ENCODE results near the gene MGAT1.

The MGAT1 gene

GRCh38 chr5:180844858-180845257 lies 42.3 kb upstream of the MGAT1 start:
- peaks cover 20% of the 10 kb centered on the region for H3K9me3 ChIP-seq (ENCODE audit: low read length)
- no peaks in the 10 kb centered on the region; the same call in 1 of the 2 replicates for H3F3A ChIP-seq (ENCODE audit: insufficient read depth, low read length)
- no peak overlapping the region for H3K4me2 ChIP-seq (ENCODE audit: low read length)
- peaks cover 46% of the 10 kb centered on the region for H3K36me3 ChIP-seq (ENCODE audit: insufficient read depth, low read length)
- no peak overlapping the region for H3K4me3 ChIP-seq (ENCODE audit: low read depth, low read length, poor library complexity, severe bottlenecking)
- TF ChIP-seq, protein P1, sequence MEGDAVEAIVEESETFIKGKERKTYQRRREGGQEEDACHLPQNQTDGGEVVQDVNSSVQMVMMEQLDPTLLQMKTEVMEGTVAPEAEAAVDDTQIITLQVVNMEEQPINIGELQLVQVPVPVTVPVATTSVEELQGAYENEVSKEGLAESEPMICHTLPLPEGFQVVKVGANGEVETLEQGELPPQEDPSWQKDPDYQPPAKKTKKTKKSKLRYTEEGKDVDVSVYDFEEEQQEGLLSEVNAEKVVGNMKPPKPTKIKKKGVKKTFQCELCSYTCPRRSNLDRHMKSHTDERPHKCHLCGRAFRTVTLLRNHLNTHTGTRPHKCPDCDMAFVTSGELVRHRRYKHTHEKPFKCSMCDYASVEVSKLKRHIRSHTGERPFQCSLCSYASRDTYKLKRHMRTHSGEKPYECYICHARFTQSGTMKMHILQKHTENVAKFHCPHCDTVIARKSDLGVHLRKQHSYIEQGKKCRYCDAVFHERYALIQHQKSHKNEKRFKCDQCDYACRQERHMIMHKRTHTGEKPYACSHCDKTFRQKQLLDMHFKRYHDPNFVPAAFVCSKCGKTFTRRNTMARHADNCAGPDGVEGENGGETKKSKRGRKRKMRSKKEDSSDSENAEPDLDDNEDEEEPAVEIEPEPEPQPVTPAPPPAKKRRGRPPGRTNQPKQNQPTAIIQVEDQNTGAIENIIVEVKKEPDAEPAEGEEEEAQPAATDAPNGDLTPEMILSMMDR (IDR thresholded peaks at IDR 0.05; ENCODE audit: low read length), result no peak
- no peak for TF ChIP-seq EZH2 (IDR thresholded peaks at IDR 0.05; ENCODE audit: borderline replicate concordance, low read length)
- no peaks in the 10 kb centered on the region for H3K79me2 ChIP-seq (ENCODE audit: insufficient read depth, low read length)
- no peak overlapping the region for H3K9ac ChIP-seq (ENCODE audit: low read length)
- H2AFZ ChIP-seq (ENCODE audit: low read length), result no peak overlapping the region
- no peak overlapping the region for H3K27ac ChIP-seq (ENCODE audit: low read depth, low read length, poor library complexity, severe bottlenecking)
- H3K9me2 ChIP-seq (ENCODE audit: low read depth, low read length), result no peaks in the 10 kb centered on the region
- no peaks in the 10 kb centered on the region for H4K20me1 ChIP-seq (ENCODE audit: insufficient read depth, low read length)
- no peaks in the 10 kb centered on the region for H3K27me3 ChIP-seq (ENCODE audit: insufficient read depth, low read length)
- H3K4me1 ChIP-seq (ENCODE audit: insufficient read depth, low read length, severe bottlenecking), result no peaks in the 10 kb centered on the region

DNA sequence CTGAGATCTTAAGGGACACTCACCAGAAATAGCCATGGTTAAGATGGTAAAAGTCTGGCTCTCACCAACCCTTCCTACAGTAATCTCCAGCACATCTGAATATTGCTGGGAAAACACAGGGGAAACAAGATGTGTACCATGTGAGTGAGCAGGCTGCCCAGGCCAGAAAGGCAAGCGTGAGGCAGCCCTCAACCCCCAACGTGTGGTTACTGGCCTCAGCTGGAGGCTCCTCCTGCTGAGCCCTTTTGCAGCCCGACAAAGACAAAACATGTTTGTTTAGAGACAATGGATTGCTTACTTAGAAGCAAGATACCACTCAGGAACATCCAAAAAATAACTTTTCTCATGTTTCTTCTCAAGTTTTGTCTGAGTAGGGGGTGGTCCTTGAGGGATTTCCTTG lies 41.8 kb upstream of the MGAT1 start:
- TF ChIP-seq, protein P1 (IDR thresholded peaks at IDR 0.05; ENCODE audit: low read length), result no peak
- TF ChIP-seq EZH2 (IDR thresholded peaks at IDR 0.05; ENCODE audit: borderline replicate concordance, low read length), result no peak
- H3K27me3 ChIP-seq (ENCODE audit: insufficient read depth, low read length), result no peaks in the 10 kb centered on the region
- no peaks in the 10 kb centered on the region for H3K9me2 ChIP-seq (ENCODE audit: low read depth, low read length)
- H3K9ac ChIP-seq (ENCODE audit: low read length), result no peak overlapping the region
- H3K36me3 ChIP-seq (ENCODE audit: insufficient read depth, low read length), result peaks cover 42% of the 10 kb centered on the region
- H3K4me1 ChIP-seq (ENCODE audit: insufficient read depth, low read length, severe bottlenecking), result no peaks in the 10 kb centered on the region
- no peaks in the 10 kb centered on the region for H4K20me1 ChIP-seq (ENCODE audit: insufficient read depth, low read length)
- H3K79me2 ChIP-seq (ENCODE audit: insufficient read depth, low read length), result no peaks in the 10 kb centered on the region
- H3K4me3 ChIP-seq (ENCODE audit: low read depth, low read length, poor library complexity, severe bottlenecking), result no peak overlapping the region
- H3K9me3 ChIP-seq (ENCODE audit: low read length), result peaks cover 16% of the 10 kb centered on the region
- H3K27ac ChIP-seq (ENCODE audit: low read depth, low read length, poor library complexity, severe bottlenecking), result no peak overlapping the region
- H2AFZ ChIP-seq (ENCODE audit: low read length), result no peak overlapping the region
- H3K4me2 ChIP-seq (ENCODE audit: low read length), result no peak overlapping the region
- H3F3A ChIP-seq (ENCODE audit: insufficient read depth, low read length), result no peaks in the 10 kb centered on the region; the same call in 1 of the 2 replicates

DNA sequence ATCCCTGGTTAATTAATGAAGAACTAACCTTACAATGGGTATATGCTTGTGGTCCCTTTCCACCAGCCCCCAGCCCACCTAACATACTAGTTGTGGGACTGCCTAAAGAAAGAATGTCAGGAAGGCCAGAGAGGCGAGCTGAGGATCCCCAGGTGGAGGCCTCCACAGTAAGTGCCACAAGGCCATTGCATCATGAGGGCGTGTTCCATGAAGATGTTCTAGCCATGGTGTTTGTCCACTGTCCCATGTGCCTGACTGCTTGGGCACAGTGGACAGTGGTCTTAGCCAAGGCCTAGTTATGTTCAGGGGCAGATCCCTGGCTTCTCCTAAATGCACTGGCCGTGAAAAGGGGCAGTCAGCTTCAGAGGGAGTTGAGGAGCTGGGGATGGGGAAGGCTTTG lies 37.3 kb upstream of the MGAT1 start:
- Histone ChIP-seq H3K9me2 (ENCODE audit: low read depth, low read length) (no peaks in the 10 kb centered on the region), H3F3A (ENCODE audit: insufficient read depth, low read length) (no peaks in the 10 kb centered on the region; the same call in 1 of the 2 replicates), H3K4me2 (ENCODE audit: low read length) (no peak overlapping the region), H3K79me2 (ENCODE audit: insufficient read depth, low read length) (no peaks in the 10 kb centered on the region), H3K27ac (ENCODE audit: low read depth, low read length, poor library complexity, severe bottlenecking) (no peak overlapping the region), H3K36me3 (ENCODE audit: insufficient read depth, low read length) (peaks cover 33% of the 10 kb centered on the region), H3K9ac (ENCODE audit: low read length) (no peak overlapping the region), H4K20me1 (ENCODE audit: insufficient read depth, low read length) (no peaks in the 10 kb centered on the region), H3K4me1 (ENCODE audit: insufficient read depth, low read length, severe bottlenecking) (no peaks in the 10 kb centered on the region), H3K27me3 (ENCODE audit: insufficient read depth, low read length) (no peaks in the 10 kb centered on the region), H3K4me3 (ENCODE audit: low read depth, low read length, poor library complexity, severe bottlenecking) (no peak overlapping the region), H3K9me3 (ENCODE audit: low read length) (no peaks in the 10 kb centered on the region), H2AFZ (ENCODE audit: low read length) (no peak overlapping the region)
- no peak for TF ChIP-seq EZH2 (IDR thresholded peaks at IDR 0.05; ENCODE audit: borderline replicate concordance, low read length)
- TF ChIP-seq, protein P1 (IDR thresholded peaks at IDR 0.05; ENCODE audit: low read length), result no peak

Measured in OCI-LY1 (cell line).